Keratinocyte (primary cell): ENCODE data around the gene ANKRD16. TPM values are rescaled to one million over a fixed set of nuclear protein-coding genes. Genes with fewer than 3 reads are reported as not detected.
"Not testable (repeated sequence)": the region's sequence is repeated elsewhere in the genome, so short reads cannot be mapped to it uniquely, and the experiment has no call there.

Experiments
- DNase-seq: peaks from one replicate; pipeline ENCODE4 v3.0.0-alpha.2; 2011; ENCODE audit warnings: low read depth, missing footprints, low spot score
- FAIRE-seq: peaks from 2 replicates; lab custom pipeline; 2011; peaks lifted over from hg19 to GRCh38; lab: Jason Lieb, UNC
- H2AFZ ChIP-seq: 2 replicates; pipeline ENCODE4 v1.6.0; 2012; ENCODE audit warnings: low read length, control low read depth, inconsistent platforms; ENCODE audit not compliant: control insufficient read depth
- H3K27ac ChIP-seq: 2 replicates; pipeline ENCODE4 v1.5.1; 2011; ENCODE audit warnings: low read length; ENCODE audit not compliant: control insufficient read depth, insufficient read depth
- H3K27me3 ChIP-seq: 3 replicates; pipeline ENCODE4 v1.6.0; 2011; ENCODE audit warnings: low read length; ENCODE audit not compliant: control insufficient read depth, insufficient read depth; ENCODE audit errors: extremely low read depth
- H3K36me3 ChIP-seq, 2 experiments: 2 replicates in 1 of 2; 3 replicates in 1 of 2; pipeline ENCODE4 v1.5.1; 2011; ENCODE audit warnings: low read length in 2 of 2, mild to moderate bottlenecking in 1 of 2; ENCODE audit not compliant: control insufficient read depth in 2 of 2, insufficient read depth in 2 of 2; ENCODE audit errors: extremely low read depth in 1 of 2
- H3K4me1 ChIP-seq: 3 replicates; pipeline ENCODE4 v1.5.1; 2011; ENCODE audit warnings: low read length; ENCODE audit not compliant: control insufficient read depth, insufficient read depth; ENCODE audit errors: extremely low read depth
- H3K4me2 ChIP-seq: 3 replicates; pipeline ENCODE4 v1.6.0; 2011; ENCODE audit warnings: low read depth, low read length; ENCODE audit not compliant: control insufficient read depth, insufficient read depth; ENCODE audit errors: extremely low read depth
- H3K4me3 ChIP-seq, 3 experiments: fragments of 200-600 bp in 1 of 3; sonication (generic) in 1 of 3; 2 replicates in 2 of 3; 3 replicates in 1 of 3; pipeline ENCODE4 v1.5.1; 2011 to 2016; ENCODE audit warnings: low read length in 3 of 3, mild to moderate bottlenecking in 3 of 3, control low read depth in 2 of 3, inconsistent platforms in 1 of 3, low read depth in 1 of 3, mixed read lengths in 1 of 3, mixed run types in 1 of 3, moderate library complexity in 1 of 3; ENCODE audit not compliant: control insufficient read depth in 2 of 3, insufficient read depth in 2 of 3; ENCODE audit errors: extremely low read depth in 1 of 3
- H3K79me2 ChIP-seq: 2 replicates; pipeline ENCODE4 v1.6.0; 2012; ENCODE audit warnings: low read length; ENCODE audit not compliant: control insufficient read depth, insufficient read depth
- H3K9ac ChIP-seq: 3 replicates; pipeline ENCODE4 v1.6.0; 2011; ENCODE audit warnings: low read length; ENCODE audit not compliant: control insufficient read depth, insufficient read depth; ENCODE audit errors: extremely low read depth
- H3K9me1 ChIP-seq: 3 replicates; pipeline ENCODE4 v1.6.0; 2011; ENCODE audit warnings: low read length; ENCODE audit not compliant: control insufficient read depth, insufficient read depth; ENCODE audit errors: extremely low read depth
- H3K9me3 ChIP-seq: 2 replicates; pipeline ENCODE4 v1.5.1; 2012; ENCODE audit warnings: low read depth, low read length; ENCODE audit not compliant: control insufficient read depth
- H4K20me1 ChIP-seq: 3 replicates; pipeline ENCODE4 v1.6.0; 2011; ENCODE audit warnings: low read length; ENCODE audit not compliant: control insufficient read depth, insufficient read depth; ENCODE audit errors: extremely low read depth
- EZH2 ChIP-seq: IDR thresholded peaks from one replicate; pipeline ENCODE4 v1.6.1; 2012; ENCODE audit warnings: inconsistent platforms, mild to moderate bottlenecking, low read length, moderate library complexity
- dilution Hi-C: fragments of 300-500 bp; cut with MboI; formaldehyde crosslinking; loops from one replicate; pipeline ENCODE4 v1.7.0; 2020; ENCODE audit warnings: low sequenced_read_pairs; ENCODE audit not compliant: extremely low pct_ligation_motif_present
- polyA plus RNA-seq, 5 experiments: library from polyadenylated mRNA; depleted of rRNA in 3 of 5; stranded (reverse) in 3 of 5; stranded (forward) in 1 of 5; unstranded in 1 of 5; fragments of >200 nt; gene quantifications; 1 replicate in 1 of 5; 2 replicates in 3 of 5; 3 replicates in 1 of 5; pipeline versions ENCODE4 v1.2.1 to v1.2.3, GENCODE V29; 2011 to 2012; ENCODE audit warnings: missing spikeins in 2 of 5, low read depth in 1 of 5, low replicate concordance in 1 of 5
- TF ChIP-seq, protein P1 (sequence below), 3 experiments: IDR thresholded peaks in 1 of 3; conservative IDR thresholded peaks in 1 of 3; optimal IDR thresholded peaks in 1 of 3; 2 replicates in 2 of 3; 3 replicates in 1 of 3; pipeline versions ENCODE3 to v1.5.1; 2011; ENCODE audit warnings: low read length in 3 of 3, mild to moderate bottlenecking in 3 of 3, moderate library complexity in 2 of 3, control low read depth in 1 of 3, inconsistent platforms in 1 of 3; ENCODE audit not compliant: insufficient read depth in 2 of 3; ENCODE audit errors: extremely low read depth in 1 of 3

Gene ANKRD16
- polyA plus RNA-seq, 1 donor (not counting 4 experiments of a cell fraction or from before 2014, with no cell fraction given), result 6.2 TPM

GRCh38 chr10:5885619-5886018 is 4.1 kb downstream of the ANKRD16 start:
- peaks cover 14% of the 10 kb centered on the region for H3K79me2 ChIP-seq
- no peak overlapping the region for H3K9ac ChIP-seq
- FAIRE-seq (no peak), DNase-seq (no peak)
- no peak overlapping the region for H3K4me3 ChIP-seq
- peaks cover 15% of the 10 kb centered on the region for H3K4me1 ChIP-seq
- no peaks in the 10 kb centered on the region for H3K27me3 ChIP-seq
- H3K36me3 ChIP-seq, result peaks cover 8 to 19% of the 10 kb centered on the region in 2 experiments
- H3K9me3 ChIP-seq, result no peaks in the 10 kb centered on the region
- no peak overlapping the region for H3K4me2 ChIP-seq
- no peaks in the 10 kb centered on the region for H4K20me1 ChIP-seq
- no peak overlapping the region for H2AFZ ChIP-seq
- dilution Hi-C loops, result no loop called here
- TF ChIP-seq, protein P1, sequence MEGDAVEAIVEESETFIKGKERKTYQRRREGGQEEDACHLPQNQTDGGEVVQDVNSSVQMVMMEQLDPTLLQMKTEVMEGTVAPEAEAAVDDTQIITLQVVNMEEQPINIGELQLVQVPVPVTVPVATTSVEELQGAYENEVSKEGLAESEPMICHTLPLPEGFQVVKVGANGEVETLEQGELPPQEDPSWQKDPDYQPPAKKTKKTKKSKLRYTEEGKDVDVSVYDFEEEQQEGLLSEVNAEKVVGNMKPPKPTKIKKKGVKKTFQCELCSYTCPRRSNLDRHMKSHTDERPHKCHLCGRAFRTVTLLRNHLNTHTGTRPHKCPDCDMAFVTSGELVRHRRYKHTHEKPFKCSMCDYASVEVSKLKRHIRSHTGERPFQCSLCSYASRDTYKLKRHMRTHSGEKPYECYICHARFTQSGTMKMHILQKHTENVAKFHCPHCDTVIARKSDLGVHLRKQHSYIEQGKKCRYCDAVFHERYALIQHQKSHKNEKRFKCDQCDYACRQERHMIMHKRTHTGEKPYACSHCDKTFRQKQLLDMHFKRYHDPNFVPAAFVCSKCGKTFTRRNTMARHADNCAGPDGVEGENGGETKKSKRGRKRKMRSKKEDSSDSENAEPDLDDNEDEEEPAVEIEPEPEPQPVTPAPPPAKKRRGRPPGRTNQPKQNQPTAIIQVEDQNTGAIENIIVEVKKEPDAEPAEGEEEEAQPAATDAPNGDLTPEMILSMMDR (optimal IDR thresholded peaks at IDR 0.05 in 1 of 3, IDR thresholded peaks at IDR 0.05 in 1 of 3, conservative IDR thresholded peaks at IDR 0.05 in 1 of 3; ENCODE audit: extremely low read depth in 1 of 3, insufficient read depth in 2 of 3, low read length in 3 of 3), result no peak
- no peak for TF ChIP-seq EZH2
- H3K27ac ChIP-seq, result no peak overlapping the region
- peaks cover 4% of the 10 kb centered on the region for H3K9me1 ChIP-seq

GRCh38 chr10:5882961-5883360 is 6.7 kb downstream of the ANKRD16 start:
- dilution Hi-C loops, result no loop called here
- no peak overlapping the region for H3K9ac ChIP-seq
- H3K27ac ChIP-seq, result no peak overlapping the region
- TF ChIP-seq, protein P1 (optimal IDR thresholded peaks at IDR 0.05 in 1 of 3, IDR thresholded peaks at IDR 0.05 in 1 of 3, conservative IDR thresholded peaks at IDR 0.05 in 1 of 3; ENCODE audit: extremely low read depth in 1 of 3, insufficient read depth in 2 of 3, low read length in 3 of 3), result no peak
- no peak for TF ChIP-seq EZH2
- no peak overlapping the region for H3K4me2 ChIP-seq
- peaks cover 14 to 27% of the 10 kb centered on the region in 2 experiments for H3K36me3 ChIP-seq
- no peaks in the 10 kb centered on the region for H3K27me3 ChIP-seq
- H4K20me1 ChIP-seq, result no peaks in the 10 kb centered on the region
- FAIRE-seq, result no peak
- H3K9me1 ChIP-seq, result peaks cover 4% of the 10 kb centered on the region
- peaks cover 5% of the 10 kb centered on the region for H3K4me1 ChIP-seq
- H3K9me3 ChIP-seq, result no peaks in the 10 kb centered on the region
- no peak overlapping the region for H2AFZ ChIP-seq
- no peak overlapping the region for H3K4me3 ChIP-seq
- no peak for DNase-seq
- peaks cover 3% of the 10 kb centered on the region for H3K79me2 ChIP-seq

DNA sequence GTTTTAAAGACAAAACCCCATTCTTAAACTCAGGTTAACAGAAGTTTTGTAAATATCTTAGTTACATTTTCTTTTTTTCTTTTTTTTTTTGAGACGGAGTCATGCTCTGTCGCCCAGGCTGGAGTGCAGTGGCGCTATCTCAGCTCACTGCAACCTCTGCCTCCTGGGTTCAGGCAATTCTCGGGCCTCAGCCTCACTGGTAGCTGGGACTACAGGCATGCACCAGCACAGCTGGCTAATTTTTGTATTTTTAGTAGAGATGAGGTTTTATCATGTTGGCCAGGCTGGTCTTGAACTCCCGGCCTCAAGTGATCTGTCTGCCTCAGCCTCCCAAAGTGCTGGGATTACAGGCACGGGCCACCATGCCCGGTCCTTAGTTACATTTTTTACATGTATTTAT is 12.7 kb downstream of the ANKRD16 start:
- H4K20me1 ChIP-seq, DNase-seq, H3K79me2 ChIP-seq, H3K4me1 ChIP-seq, H3K9ac ChIP-seq, H3K4me2 ChIP-seq, H3K4me3 ChIP-seq, H3K9me3 ChIP-seq, H3K27me3 ChIP-seq, FAIRE-seq, H3K9me1 ChIP-seq, dilution Hi-C loops, H2AFZ ChIP-seq, H3K27ac ChIP-seq: not testable (repeated sequence)
- peaks cover 11 to 26% of the 10 kb centered on the region in 2 experiments for H3K36me3 ChIP-seq
